Activated effector memory CD4-positive, alpha-beta T cell treated with Interleukin-2 at 50 U/mL for 16 hours (primary cell): ENCODE measurements around the gene CENPVL2.
"Not testable (repeated sequence)": the region's sequence is repeated elsewhere in the genome, so short reads cannot be mapped to it uniquely, and the experiment has no call there.

Source experiments
- DNase-seq: peaks from one replicate; pipeline ENCODE4 v3.0.0-alpha.2; 2020

The CENPVL2 gene

GRCh38 chrX:51682720-51683062, at the start of gene CENPVL2:
CENPVL2 (minus strand) TSS chrX:51682831; CDS start chrX:51682831, 0 bp downstream.
- not testable (repeated sequence) for DNase-seq

GRCh38 chrX:51728202-51728601, 45.6 kb upstream of the CENPVL2 start:
- DNase-seq: no peak

- not testable (repeated sequence) for DNase-seq
Measured at GRCh38 chrX:51712943-51713647, 30.5 kb upstream of the CENPVL2 start.

GRCh38 chrX:51710277-51711164, 27.9 kb upstream of the CENPVL2 start, which contains the start of gene CENPVL1:
CENPVL1 (plus strand) TSS chrX:51710512; CDS start chrX:51710512, 0 bp downstream.
- DNase-seq: not testable (repeated sequence)

- DNase-seq: no peak
Measured at GRCh38 chrX:51697397-51697796, 14.8 kb upstream of the CENPVL2 start.

- no peak for DNase-seq
Measured at GRCh38 chrX:51694254-51694653, 11.6 kb upstream of the CENPVL2 start.

GRCh38 chrX:51681808-51682719, 567 bp downstream of the CENPVL2 start:
- not testable (repeated sequence) for DNase-seq

GRCh38 chrX:51679689-51680433, 2.8 kb downstream of the CENPVL2 start:
- DNase-seq: not testable (repeated sequence)

- no peak for DNase-seq
Measured at GRCh38 chrX:51665981-51666380, 16.6 kb downstream of the CENPVL2 start.

- no peak for DNase-seq
Measured at GRCh38 chrX:51643377-51643776, 39.3 kb downstream of the CENPVL2 start.

GRCh38 chrX:51641421-51642021, 41.1 kb downstream of the CENPVL2 start:
- no peak for DNase-seq

- DNase-seq: not testable (repeated sequence)
Measured at GRCh38 chrX:51636511-51636910, 46.1 kb downstream of the CENPVL2 start.
